ENCODE data around the gene FAM151A. TPM values are rescaled to one million over a fixed set of nuclear protein-coding genes. Genes with fewer than 3 reads are reported as not detected.

FAM151A gene
- total and polyA plus RNA-seq, 7 donors, result 3.2 to 5.4 (median 3.7) TPM; not detected in 4

GRCh38 chr1:54649130-54649898 lies 26.0 kb upstream of the FAM151A start:
- Histone ChIP-seq H3K36me3 (peaks cover 0 to 8% (median 0%) of the 10 kb centered on the region in 4 donors), H3K27ac (no peak overlapping the region), H3K27me3 (no peaks in the 10 kb centered on the region), H3K9me3 (no peaks in the 10 kb centered on the region), H3K4me1 (peaks cover 0 to 19% (median 13%) of the 10 kb centered on the region in 4 donors), H3K4me3 (no peak overlapping the region)
- no peak for TF ChIP-seq CTCF (IDR thresholded peaks at IDR 0.05)
- no peak for TF ChIP-seq POLR2A (IDR thresholded peaks at IDR 0.05)
- TF ChIP-seq EP300 (IDR thresholded peaks at IDR 0.05), result no peak
- TF ChIP-seq POLR2AphosphoS5 (IDR thresholded peaks at IDR 0.05), result no peak
- intact Hi-C loops (cut with DNase I), result no loop called here
- no peak for DNase-seq
- WGBS, 2 donors, result 9 to 52% methylated on average over 5 of the region's 5 CpGs

GRCh38 chr1:54645806-54646676 lies 22.7 kb upstream of the FAM151A start:
- H3K27ac ChIP-seq, result peak overlapping the region in 3 of 4 donors; percentile 21 to 62 (median 45)
- H3K4me3 ChIP-seq, result no peak overlapping the region
- H3K27me3 ChIP-seq, result no peaks in the 10 kb centered on the region
- 29 to 68% methylated on average over 7 of the region's 7 CpGs for WGBS, 2 donors
- intact Hi-C loops (cut with DNase I), result no loop called here
- H3K4me1 ChIP-seq, result peaks cover 0 to 19% (median 13%) of the 10 kb centered on the region in 4 donors
- H3K36me3 ChIP-seq, result no peaks in the 10 kb centered on the region
- DNase-seq, result peak; percentile 76
- no peak for TF ChIP-seq POLR2A (IDR thresholded peaks at IDR 0.05)
- TF ChIP-seq POLR2AphosphoS5 (IDR thresholded peaks at IDR 0.05), result peak in 2 of 4 donors; percentile 28 to 53
- TF ChIP-seq CTCF (IDR thresholded peaks at IDR 0.05), result no peak
- no peak for TF ChIP-seq EP300 (IDR thresholded peaks at IDR 0.05)
- H3K9me3 ChIP-seq, result peaks cover 0 to 3% (median 2%) of the 10 kb centered on the region in 4 donors

- Histone ChIP-seq H3K27ac (no peak overlapping the region), H3K4me3 (no peak overlapping the region), H3K9me3 (peaks cover 0 to 3% (median 2%) of the 10 kb centered on the region in 4 donors), H3K27me3 (no peaks in the 10 kb centered on the region), H3K36me3 (no peaks in the 10 kb centered on the region), H3K4me1 (peaks cover 0 to 19% (median 13%) of the 10 kb centered on the region in 4 donors)
- intact Hi-C loops (cut with DNase I), result no loop called here
- DNase-seq, result no peak
- no peak for TF ChIP-seq CTCF (IDR thresholded peaks at IDR 0.05)
- no peak for TF ChIP-seq POLR2A (IDR thresholded peaks at IDR 0.05)
These were observed 20.4 kb upstream of the FAM151A start for GRCh38 chr1:54643736-54644135.

GRCh38 chr1:54640863-54641836 lies 17.8 kb upstream of the FAM151A start, which contains the start of gene MROH7:
TSS of gene MROH7 (plus strand) at chr1:54641786. CDS start at chr1:54652927, 11,141 bp downstream.
- Histone ChIP-seq H3K36me3 (peaks cover 0 to 3% (median 0%) of the 10 kb centered on the region in 4 donors), H3K9me3 (peaks cover 0 to 3% (median 2%) of the 10 kb centered on the region in 4 donors), H3K27me3 (no peaks in the 10 kb centered on the region), H3K27ac (no peak within 1 kb of the TSS), H3K4me3 (no peak within 1 kb of the TSS), H3K4me1 (peaks cover 0 to 11% (median 6%) of the 10 kb centered on the region in 4 donors)
- DNase-seq, result no peak
- 34 to 65% methylated on average over 8 of the region's 8 CpGs for WGBS, 2 donors
- intact Hi-C loops (cut with DNase I), result no loop called here
- TF ChIP-seq CTCF (IDR thresholded peaks at IDR 0.05) (no peak), POLR2AphosphoS5 (IDR thresholded peaks at IDR 0.05) (no peak), POLR2A (IDR thresholded peaks at IDR 0.05) (no peak), EP300 (IDR thresholded peaks at IDR 0.05) (no peak)
